Hematopoietic multipotent progenitor cell treated with erythropoietin and hydrocortisone succinate and interleukin-3 and kit ligand, for 4 days (in vitro differentiated cells): ENCODE measurements around the gene GNAS-AS1.
"Not testable (repeated sequence)": the region's sequence is repeated elsewhere in the genome, so short reads cannot be mapped to it uniquely, and the experiment has no call there.

Source experiments
- DNase-seq: peaks from one replicate; pipeline ENCODE4 v3.0.0-alpha.2; 2015

The GNAS-AS1 gene

DNA sequence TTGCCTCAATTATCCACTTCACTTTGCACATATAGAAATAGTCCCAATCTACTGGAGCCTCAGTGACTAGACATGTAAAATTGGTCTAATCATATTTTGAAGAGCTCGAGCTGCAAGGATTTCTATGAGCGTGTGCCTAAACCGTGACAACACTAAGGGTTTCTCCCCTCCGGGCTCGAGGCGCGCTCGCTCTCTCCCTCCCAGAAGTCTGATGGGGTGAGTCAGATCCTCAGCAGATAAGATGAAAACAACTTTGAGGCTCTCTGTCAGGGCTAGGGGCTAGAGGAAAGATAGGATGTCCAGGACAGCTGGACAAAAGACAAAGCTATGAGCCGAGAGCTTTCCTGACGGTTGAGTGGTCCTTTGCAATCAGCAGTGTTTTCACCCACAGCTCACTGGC lies 16.8 kb downstream of the GNAS-AS1 start:
- DNase-seq: no peak

GRCh38 chr20:58832457-58832856 lies 18.2 kb downstream of the GNAS-AS1 start:
- DNase-seq: peak; percentile 62

DNA sequence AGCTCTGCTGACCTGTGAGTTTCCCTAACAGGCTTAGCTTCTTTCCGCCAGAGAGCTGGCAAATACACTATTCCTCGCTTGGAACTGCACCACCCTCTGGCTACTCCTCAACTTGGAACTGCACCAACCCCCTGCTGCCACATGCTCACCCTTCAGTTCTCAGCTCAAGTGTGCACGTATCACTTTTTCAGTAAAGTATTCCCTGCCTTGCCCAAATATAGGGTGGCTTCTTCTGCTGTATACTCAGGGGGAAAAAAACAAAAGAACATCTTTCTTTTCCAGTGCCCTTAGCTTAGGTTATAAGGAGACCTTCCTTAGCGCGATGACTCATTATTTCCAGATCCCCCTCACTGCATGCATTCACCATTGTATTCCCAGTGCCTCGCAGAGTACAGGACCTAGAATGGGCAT lies 21.2 kb downstream of the GNAS-AS1 start:
- DNase-seq: no peak

DNA sequence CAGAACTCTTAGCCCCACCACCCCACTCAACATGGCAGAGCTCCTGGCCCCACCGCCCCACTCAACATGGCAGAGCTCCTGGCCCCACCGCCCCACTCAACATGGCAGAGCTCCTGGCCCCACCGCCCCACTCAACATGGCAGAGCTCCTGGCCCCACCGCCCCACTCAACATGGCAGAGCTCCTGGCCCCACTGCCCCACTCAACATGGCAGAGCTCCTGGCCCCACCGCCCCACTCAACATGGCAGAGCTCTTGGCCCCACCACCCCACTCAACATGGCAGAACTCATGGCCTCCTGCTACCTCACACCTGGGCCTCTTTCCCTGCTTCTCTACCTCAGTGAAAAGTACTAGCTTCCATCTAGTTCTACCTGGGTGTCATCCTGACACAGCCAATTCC lies 21.9 kb downstream of the GNAS-AS1 start:
- not testable (repeated sequence) for DNase-seq

DNA sequence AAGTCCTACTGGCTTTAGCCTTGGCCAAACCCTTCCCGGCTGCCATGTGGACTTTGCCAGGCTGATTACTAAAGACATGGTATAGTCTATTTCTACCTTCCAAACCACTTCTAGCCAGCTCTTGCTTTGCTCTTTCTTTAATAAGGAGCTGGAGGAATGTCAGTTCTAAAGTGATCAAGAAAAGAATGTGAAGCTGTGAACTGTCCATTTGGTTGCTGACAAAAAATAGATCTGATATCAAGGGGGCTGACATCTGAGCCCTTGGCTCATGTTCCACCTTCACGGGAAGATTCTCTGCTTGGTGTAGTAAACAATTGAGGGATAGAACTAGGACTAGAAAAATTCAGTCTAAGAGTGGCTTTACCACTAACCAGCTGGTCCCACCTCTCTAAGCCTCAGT lies 22.6 kb downstream of the GNAS-AS1 start:
- no peak for DNase-seq

GRCh38 chr20:58826271-58826670 lies 24.4 kb downstream of the GNAS-AS1 start:
- no peak for DNase-seq

GRCh38 chr20:58825450-58825849 lies 25.3 kb downstream of the GNAS-AS1 start:
- DNase-seq: no peak

DNA sequence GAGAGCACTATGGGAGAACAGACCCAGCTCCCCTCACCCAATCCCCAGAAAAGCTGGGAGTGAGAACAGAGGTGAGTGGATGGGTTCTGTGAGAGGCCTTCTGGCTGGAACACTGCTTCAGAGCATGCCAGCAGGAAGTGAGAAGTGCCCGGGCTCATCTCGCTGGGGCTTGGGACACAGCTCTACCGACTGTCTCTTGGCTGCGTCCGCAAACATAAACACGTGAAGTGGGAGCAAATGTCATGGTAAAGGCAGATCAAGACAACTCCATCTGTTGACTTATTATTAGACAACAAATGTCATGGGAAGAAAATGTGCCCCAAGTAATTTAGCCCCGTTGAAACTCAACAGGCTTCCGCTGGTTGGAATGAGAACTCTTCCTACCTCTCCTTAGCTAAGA lies 25.9 kb downstream of the GNAS-AS1 start:
- no peak for DNase-seq

DNA sequence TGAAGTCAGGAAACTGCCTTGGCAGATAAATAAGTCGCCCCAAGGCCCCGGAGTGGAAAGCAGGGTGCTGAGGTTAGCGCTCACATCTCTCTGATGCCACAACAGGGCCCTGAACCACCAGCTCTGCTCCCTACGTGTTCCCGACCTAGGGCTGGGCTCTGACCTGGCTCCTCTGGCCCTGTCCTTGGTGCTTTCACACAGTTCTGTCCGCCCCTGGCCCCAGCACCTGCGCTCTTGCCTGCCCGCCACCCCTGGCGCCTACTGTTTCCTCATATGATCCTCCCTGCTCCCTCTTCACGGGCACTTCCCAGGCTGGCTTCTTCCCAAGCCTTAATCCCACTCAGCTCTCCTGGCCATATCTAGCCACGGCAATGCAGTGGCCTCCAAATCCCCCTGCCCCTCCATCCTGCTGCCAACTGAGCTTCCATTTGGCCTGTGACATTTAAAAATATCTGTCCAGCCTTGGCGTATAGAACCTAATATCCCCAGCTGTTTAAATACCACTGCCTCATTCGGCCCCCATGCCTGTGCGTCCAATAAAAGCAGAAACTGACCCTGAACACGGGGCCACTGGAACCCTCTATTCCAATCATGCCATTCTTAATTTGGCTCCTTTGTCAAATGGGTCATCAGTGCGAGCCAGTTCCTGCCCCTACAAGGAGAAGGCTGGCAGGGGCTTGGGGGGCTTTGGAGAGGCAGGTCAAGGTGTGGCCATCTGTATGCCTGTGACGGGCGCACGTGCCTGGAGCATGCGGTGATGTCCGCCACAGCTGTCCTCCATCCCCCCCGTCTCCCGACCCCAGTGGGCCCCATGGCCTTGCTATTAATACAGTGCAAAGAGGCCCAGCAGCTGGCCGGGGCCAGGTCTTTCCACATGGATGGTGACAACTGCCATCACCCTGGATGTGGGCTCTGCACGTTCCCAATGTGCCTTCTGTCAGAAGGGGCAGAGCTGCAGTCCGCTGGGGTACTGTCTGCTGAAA lies 27.7 kb downstream of the GNAS-AS1 start:
- DNase-seq: no peak

- DNase-seq: no peak
These were observed 28.6 kb downstream of the GNAS-AS1 start for GRCh38 chr20:58822149-58822548.

- DNase-seq: not testable (repeated sequence)
These were observed 30.2 kb downstream of the GNAS-AS1 start for GRCh38 chr20:58820515-58820914.

- no peak for DNase-seq
These were observed 30.8 kb downstream of the GNAS-AS1 start for GRCh38 chr20:58819921-58820320.

DNA sequence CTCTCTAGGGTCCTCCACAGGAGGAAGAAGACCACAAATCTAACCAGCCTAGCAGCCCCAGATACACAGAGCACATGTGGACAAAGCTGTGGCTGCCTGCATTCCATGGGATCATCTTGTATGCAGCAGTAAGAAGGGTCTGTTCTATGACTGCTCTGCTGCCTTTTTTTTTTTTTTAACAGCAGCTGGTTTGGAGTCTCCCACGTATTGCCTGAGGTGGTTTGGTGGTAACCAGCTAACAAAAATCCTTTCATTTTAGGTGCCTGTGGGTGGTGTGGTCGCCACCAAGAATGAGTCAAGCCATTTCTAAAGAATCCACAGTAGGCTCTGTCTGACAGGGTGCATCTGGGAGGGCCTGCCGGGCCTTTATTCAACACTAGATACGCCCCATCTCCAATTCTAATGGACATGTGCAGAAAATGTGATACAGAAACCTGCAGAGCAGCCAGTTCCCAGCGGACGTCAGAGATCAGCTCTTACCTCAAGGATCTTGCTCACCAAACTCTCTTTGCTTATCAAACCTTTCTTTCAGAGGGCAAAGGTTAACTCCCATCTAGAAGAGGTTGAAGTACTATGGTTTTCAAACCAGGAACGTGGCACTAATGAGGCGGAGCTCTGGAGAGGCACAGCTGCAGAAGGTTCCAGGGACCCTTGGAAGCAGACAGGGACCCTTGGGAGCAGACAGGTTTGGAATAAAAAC lies 32.0 kb downstream of the GNAS-AS1 start:
- DNase-seq: no peak

DNA sequence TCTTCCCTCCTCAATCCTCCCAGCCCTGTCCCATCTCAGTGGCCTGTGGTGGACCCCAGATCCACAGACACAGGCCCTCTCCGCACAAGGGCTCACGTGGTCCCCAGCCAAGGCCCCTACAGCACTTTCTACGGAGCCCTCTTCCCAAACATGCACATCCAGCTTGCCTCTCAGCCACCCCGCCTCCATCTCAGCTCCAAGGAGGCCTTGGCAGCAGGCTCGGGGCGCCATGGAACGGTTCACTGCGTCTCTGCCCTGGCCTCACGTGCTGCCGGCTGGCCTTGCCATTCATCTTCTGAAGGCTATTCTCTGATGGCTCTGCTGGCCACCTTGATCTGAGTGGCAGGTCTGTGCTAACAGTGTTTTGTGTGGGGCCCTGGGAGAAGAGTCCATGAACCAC lies 33.0 kb downstream of the GNAS-AS1 start:
- no peak for DNase-seq

GRCh38 chr20:58816957-58817651 lies 33.6 kb downstream of the GNAS-AS1 start:
- no peak for DNase-seq

DNA sequence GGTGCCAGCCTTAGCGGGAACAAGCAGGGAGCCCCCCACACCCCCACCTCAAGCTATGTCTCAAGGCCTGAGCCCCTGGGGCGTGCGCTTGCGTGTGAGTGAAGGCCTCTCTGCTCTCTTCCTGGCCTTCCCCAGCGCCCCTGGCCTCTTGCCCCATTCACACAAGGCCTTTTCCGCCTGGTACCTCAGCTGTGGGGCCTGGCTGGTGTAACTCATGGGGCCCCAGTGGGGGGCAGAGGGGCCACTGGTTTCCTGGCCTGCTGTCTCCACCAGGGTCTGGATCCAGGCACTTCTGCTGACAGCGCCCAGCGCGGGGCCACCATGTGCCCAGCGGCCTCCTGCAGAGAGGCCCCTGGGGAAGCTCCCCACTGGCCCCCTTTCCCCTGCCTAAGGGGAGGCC lies 34.7 kb downstream of the GNAS-AS1 start:
- DNase-seq: no peak

- DNase-seq: no peak
These were observed 35.3 kb downstream of the GNAS-AS1 start for GRCh38 chr20:58815448-58815847.

DNA sequence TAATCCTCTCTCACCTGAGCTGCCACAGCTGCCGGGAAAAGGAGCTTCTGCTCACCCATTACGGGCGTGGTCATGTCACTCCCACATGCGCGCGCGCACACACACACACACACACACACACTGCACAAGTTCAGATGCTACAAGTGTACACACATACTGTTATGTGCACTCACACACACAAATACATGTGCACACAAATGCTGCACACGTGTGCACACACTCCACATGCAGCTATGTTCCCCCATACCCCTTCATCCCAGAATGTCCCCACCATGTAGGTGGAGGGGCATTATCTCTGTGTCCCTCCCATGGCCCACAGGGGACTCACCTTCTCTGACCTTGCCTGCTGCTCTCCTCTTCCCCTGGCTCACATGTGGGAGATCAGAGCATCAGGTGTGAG lies 37.3 kb downstream of the GNAS-AS1 start:
- DNase-seq: no peak

DNA sequence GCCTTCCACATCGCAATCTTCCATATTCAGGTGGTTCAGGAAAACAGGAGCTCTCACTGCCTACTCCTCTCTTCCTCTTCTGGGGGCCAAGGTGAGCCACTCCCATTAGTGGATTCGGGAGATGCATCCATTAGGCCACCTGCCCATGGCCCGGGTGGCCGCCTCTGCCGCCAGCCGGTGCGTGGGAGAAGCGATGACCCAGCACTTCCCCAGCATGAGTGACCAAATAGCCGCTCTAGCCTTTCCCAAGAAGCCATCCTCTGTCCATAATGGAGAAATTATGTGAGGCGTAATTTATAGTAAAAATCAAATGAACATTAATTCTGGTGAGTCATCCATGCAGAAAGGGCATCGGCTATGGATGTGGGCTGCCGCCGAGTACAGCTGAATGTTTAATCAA lies 39.4 kb downstream of the GNAS-AS1 start:
- no peak for DNase-seq

- DNase-seq: no peak
These were observed 39.8 kb downstream of the GNAS-AS1 start for GRCh38 chr20:58810879-58811250.

GRCh38 chr20:58810116-58810878 lies 40.4 kb downstream of the GNAS-AS1 start:
- DNase-seq: no peak

DNA sequence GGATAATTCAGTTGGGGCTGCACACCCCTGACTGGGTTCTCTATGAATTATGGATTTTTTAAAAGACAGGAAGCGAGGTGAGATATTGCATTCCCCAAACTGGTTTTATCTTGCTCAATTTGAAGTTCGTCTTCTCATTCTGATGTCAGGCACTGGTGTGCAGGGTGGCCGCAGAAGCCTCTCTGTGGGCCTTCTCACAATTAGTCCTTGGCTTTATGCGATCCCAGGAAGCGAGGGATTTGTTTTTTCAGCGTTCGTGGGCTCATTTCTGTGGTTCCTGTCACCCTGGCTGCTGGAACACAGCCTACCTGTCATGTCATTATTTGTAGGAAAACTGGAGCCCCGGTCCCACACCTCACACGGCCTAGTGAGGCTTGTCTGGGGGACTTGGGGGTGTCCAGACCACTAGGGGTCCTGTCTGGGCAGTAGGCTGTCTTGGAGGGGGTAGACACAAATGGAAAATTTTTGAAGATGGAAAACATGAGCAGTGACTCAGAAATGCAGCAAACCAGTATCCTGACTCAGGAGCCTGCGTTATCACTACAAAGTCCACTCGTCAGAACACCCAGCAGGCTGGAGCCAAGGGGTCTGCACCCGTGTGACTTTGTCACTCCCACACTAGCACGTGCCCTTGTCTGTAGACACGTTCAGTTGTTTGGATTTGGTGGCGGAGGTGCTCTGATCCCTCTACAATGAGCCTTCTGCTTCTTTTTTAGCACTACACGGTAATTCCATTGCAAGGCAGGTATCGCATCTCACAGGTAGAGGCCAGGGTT lies 42.2 kb downstream of the GNAS-AS1 start:
- no peak for DNase-seq
